NCI-H524 treated with DMSO at 0.1 percent for 48 hours (cell line): ENCODE data around the gene FREM2.
A peak's percentile ranks its signal among the peaks of the same experiment; 100 is the strongest.

Experiments used
- DNase-seq: peaks from one replicate; lab custom pipeline; 2025; lab: John Stamatoyannopoulos, UW

The FREM2 gene

GRCh38 chr13:38898481-38898880 lies 211.6 kb downstream of the FREM2 start:
- DNase-seq = no peak

DNA sequence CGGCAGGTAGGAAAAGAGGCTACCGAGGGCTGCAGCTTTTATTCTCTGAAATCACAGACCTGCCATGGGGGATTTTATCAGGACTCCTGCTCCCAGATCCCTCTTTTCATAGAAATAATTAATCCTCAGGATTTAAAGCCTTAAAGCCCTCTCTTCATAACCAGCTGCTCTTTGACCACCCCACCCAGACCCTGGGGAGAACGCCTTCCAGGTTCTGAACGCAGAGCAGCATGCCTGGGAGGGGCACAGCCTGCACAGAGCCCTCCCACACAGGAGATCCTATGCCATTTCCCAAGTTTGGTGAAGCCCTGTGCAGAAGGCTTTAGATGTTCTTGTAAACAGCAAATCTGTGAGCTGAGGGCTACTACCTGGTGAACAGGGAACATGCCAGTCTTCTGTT lies 212.7 kb downstream of the FREM2 start:
- peak; percentile 69 for DNase-seq

DNA sequence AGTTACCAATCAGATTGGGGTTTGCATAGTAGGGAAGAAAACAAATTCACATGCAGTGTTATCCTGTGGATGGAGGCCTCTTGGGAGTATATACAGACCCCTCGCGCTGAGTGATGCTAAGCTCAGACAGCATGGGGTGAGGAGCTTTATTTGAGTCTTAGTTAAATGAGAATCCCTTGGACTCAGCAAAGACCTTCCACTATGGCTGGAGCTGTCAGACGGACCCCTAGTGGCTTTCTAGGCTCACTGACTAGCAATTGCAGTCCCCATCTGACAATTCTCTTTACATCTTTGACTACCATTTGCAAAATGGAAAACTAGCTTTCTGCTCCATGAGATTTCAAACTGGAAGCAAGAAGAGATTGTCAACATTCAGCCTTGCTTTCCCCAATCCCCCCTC lies 213.3 kb downstream of the FREM2 start:
- DNase-seq = peak; percentile 26

DNA sequence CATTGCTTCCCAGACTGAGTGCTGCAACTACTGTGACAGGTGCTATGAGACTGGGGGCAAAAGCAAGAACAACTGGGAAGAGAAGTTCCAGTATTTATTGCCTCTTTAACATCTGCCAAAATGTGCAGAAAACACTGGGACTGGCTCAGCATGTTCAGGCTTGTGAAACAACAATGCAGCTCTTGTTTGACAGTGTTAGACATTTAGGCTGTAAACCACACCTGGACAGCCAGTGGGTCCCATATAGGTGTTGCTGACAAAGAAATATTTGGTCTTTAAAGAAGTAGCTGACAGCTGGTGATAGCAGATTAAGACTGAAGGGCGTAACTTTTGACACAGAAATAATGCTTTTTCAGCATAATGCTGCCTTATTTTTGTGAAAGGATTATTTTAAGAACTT lies 215.7 kb downstream of the FREM2 start:
- DNase-seq = no peak

DNA sequence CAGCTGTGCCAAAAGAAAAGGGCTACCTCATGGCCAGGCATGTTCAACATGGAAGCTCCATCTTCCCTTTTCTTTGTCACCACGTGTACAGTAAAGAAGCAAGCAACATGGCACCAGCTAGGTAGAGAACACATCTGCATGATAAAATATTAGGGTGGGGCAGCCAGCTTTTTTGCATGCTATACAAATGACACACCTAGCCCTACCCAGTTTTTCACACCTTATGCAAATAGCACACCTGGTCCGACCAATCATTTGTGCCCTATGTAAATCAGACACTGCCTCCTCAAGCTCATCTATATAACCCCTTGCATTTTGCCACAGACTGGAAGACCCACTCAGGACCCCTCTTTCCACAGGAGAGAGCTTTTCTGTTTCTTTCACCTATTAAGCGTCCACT lies 218.2 kb downstream of the FREM2 start:
- DNase-seq = no peak

DNA sequence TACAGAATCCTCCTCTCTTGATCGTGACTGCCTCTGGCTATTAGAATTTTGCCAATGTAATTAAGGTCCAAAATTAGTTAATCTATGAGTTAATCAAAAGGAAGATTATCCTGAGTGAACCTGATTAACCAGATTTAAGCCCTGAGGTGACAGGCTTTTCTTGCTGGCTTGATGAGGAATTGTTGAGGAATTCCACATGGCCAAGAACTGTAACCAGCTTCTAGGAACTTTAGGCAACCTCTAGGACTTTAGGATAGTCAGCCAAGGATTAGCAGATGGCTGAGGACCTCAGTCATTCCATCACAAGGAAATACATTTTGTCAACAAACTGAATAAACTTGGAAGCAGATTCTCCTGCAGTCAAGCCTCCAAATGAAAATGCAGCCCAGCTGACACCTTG lies 219.0 kb downstream of the FREM2 start:
- DNase-seq = no peak

GRCh38 chr13:38908574-38908973 lies 221.7 kb downstream of the FREM2 start:
- no peak for DNase-seq

DNA sequence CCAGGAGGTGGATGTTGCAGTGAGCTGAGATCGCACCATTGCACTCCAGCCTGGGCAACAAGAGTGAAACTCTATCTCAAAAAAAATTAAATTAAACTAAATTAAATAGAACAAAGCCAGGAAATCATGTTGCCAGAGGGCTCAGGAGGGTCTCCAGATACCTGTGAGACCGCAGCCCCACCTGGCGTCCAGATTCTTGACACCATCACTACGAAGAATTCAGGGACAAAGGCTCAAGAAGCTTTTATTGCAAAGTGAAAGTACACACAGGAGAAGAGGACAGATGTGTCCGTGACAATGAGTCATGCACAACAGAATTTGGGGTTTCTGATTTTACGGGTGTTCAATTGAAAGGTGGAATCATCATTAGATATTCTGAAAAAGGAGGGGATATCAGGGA lies 227.2 kb downstream of the FREM2 start:
- DNase-seq = no peak

DNA sequence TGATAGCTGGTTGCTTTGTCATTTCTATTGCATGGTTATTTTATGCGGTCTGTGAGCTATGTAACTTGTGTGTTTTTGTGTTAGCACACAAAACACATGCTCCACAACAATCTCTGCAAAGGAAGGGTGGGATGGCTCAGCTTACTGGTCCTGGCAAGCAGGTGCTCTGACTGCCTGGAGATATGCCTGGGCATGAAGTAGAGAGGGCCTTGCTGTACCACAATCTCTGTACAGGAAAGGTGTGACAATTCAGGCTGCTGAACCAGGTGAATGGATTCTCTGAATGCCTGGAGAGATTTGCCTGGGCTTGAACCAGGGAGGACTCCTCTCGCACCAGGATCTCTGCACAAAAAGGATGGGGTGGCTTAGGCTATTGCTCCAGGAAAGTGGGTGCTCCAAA lies 234.2 kb downstream of the FREM2 start:
- no peak for DNase-seq

GRCh38 chr13:38922170-38922569 lies 235.3 kb downstream of the FREM2 start:
- no peak for DNase-seq

GRCh38 chr13:38933786-38934185 lies 246.9 kb downstream of the FREM2 start:
- DNase-seq = no peak
